Peyer's patch (tissue), 4 donors: ENCODE measurements around the gene KIF5B. TPM values are rescaled to one million over a fixed set of nuclear protein-coding genes. Genes with fewer than 3 reads are reported as not detected.
"Not testable (repeated sequence)": the region's sequence is repeated elsewhere in the genome, so short reads cannot be mapped to it uniquely, and the experiment has no call there.

Source experiments
- DNase-seq, 3 donors: peaks; one replicate each; pipeline ENCODE4 v3.0.0-alpha.2; 2017 to 2019
- H3K27ac ChIP-seq, 4 donors: fragments of 200-600 bp; sonication (generic); one replicate each; pipeline ENCODE4 v1.5.1; 2016 to 2019
- H3K27me3 ChIP-seq, 2 donors: fragments of 200-600 bp; sonication (generic); one replicate each; pipeline ENCODE4 v1.5.1; 2019
- H3K36me3 ChIP-seq, 3 donors: fragments of 200-600 bp; sonication (generic); one replicate each; pipeline ENCODE4 v1.5.1; 2016 to 2019
- H3K4me1 ChIP-seq, 4 donors: fragments of 200-600 bp; sonication (generic); one replicate each; pipeline ENCODE4 v1.5.1; 2016 to 2019
- H3K4me3 ChIP-seq, 4 donors: fragments of 200-600 bp; sonication (generic); 1 replicate in 3 of 4; 2 replicates in 1 of 4; pipeline ENCODE4 v1.5.1; 2016 to 2019; ENCODE audit warnings: mild to moderate bottlenecking in 1 of 4
- H3K9me3 ChIP-seq, 4 donors: fragments of 200-600 bp; sonication (generic); one replicate each; pipeline ENCODE4 v1.5.1; 2016 to 2019; ENCODE audit warnings: mild to moderate bottlenecking in 1 of 4
- CTCF ChIP-seq, 6 experiments: fragments of 450-650 bp in 4 of 6; fragments of 200-600 bp in 2 of 6; sonication (generic) in 1 of 6; IDR thresholded peaks; one replicate each; pipeline ENCODE4 v1.5.1; 2017 to 2019; ENCODE audit warnings: antibody characterized with exemption in 6 of 6, mild to moderate bottlenecking in 3 of 6, moderate library complexity in 1 of 6
- POLR2A ChIP-seq, 2 donors: fragments of 450-650 bp; IDR thresholded peaks; one replicate each; pipeline ENCODE4 v1.5.1; 2017; ENCODE audit warnings: antibody characterized with exemption in 2 of 2, mild to moderate bottlenecking in 2 of 2, moderate library complexity in 2 of 2
- total RNA-seq, 4 donors: library from RNA; depleted of rRNA; stranded (reverse); fragments of >200 nt; gene quantifications; one replicate each; pipeline ENCODE4 v1.1.0, GENCODE V29; 2016

KIF5B gene
- total RNA-seq, 4 donors from 2014 or later: 69.1 to 124 (median 83.9) TPM

GRCh38 chr10:32002531-32002930 is 53.7 kb downstream of the KIF5B start:
- TF ChIP-seq CTCF (IDR thresholded peaks at IDR 0.05): no peak
- no peak for TF ChIP-seq POLR2A (IDR thresholded peaks at IDR 0.05)
- Histone ChIP-seq H3K9me3 (no peaks in the 10 kb centered on the region), H3K27ac (no peak overlapping the region), H3K36me3 (no peaks in the 10 kb centered on the region), H3K4me1 (peaks cover 0 to 10% (median 0%) of the 10 kb centered on the region in 4 donors), H3K4me3 (no peak overlapping the region), H3K27me3 (no peaks in the 10 kb centered on the region)
- DNase-seq: no peak

- peaks cover 0 to 10% (median 0%) of the 10 kb centered on the region in 4 donors for H3K4me1 ChIP-seq
- H3K27me3 ChIP-seq: no peaks in the 10 kb centered on the region
- no peak overlapping the region for H3K4me3 ChIP-seq
- H3K36me3 ChIP-seq: no peaks in the 10 kb centered on the region
- no peak for DNase-seq
- TF ChIP-seq POLR2A (IDR thresholded peaks at IDR 0.05) (no peak), CTCF (IDR thresholded peaks at IDR 0.05) (no peak)
- no peak overlapping the region for H3K27ac ChIP-seq
- no peaks in the 10 kb centered on the region for H3K9me3 ChIP-seq
These were observed 55.3 kb downstream of the KIF5B start for GRCh38 chr10:32000937-32001336.

- Histone ChIP-seq H3K27me3 (no peaks in the 10 kb centered on the region), H3K4me1 (peaks cover 0 to 10% (median 0%) of the 10 kb centered on the region in 4 donors), H3K4me3 (no peak overlapping the region), H3K9me3 (no peaks in the 10 kb centered on the region), H3K27ac (no peak overlapping the region), H3K36me3 (no peaks in the 10 kb centered on the region)
- DNase-seq: no peak
- no peak for TF ChIP-seq POLR2A (IDR thresholded peaks at IDR 0.05)
- no peak for TF ChIP-seq CTCF (IDR thresholded peaks at IDR 0.05)
These were observed 56.4 kb downstream of the KIF5B start for GRCh38 chr10:31999836-32000235.

GRCh38 chr10:31999070-31999660 is 57.1 kb downstream of the KIF5B start:
- no peaks in the 10 kb centered on the region for H3K27me3 ChIP-seq

GRCh38 chr10:31994926-31995325 is 61.3 kb downstream of the KIF5B start:
- Histone ChIP-seq H3K27me3 (no peaks in the 10 kb centered on the region), H3K9me3 (no peaks in the 10 kb centered on the region), H3K27ac (no peak overlapping the region), H3K4me1 (no peaks in the 10 kb centered on the region), H3K36me3 (no peaks in the 10 kb centered on the region), H3K4me3 (no peak overlapping the region)
- DNase-seq: no peak
- TF ChIP-seq POLR2A (IDR thresholded peaks at IDR 0.05) (no peak), CTCF (IDR thresholded peaks at IDR 0.05) (no peak)

More at GRCh38 chr10:31999070-31999660, 57.1 kb downstream of the KIF5B start:
- Histone ChIP-seq H3K9me3 (no peaks in the 10 kb centered on the region), H3K27ac (no peak overlapping the region), H3K4me1 (peaks cover 0 to 7% (median 0%) of the 10 kb centered on the region in 4 donors), H3K36me3 (no peaks in the 10 kb centered on the region), H3K4me3 (no peak overlapping the region)
- TF ChIP-seq POLR2A (IDR thresholded peaks at IDR 0.05) (no peak), CTCF (IDR thresholded peaks at IDR 0.05) (no peak)
- no peak for DNase-seq

GRCh38 chr10:31990937-31991336 is 65.3 kb downstream of the KIF5B start:
- Histone ChIP-seq H3K9me3 (no peaks in the 10 kb centered on the region), H3K27ac (no peak overlapping the region), H3K36me3 (no peaks in the 10 kb centered on the region), H3K4me1 (no peaks in the 10 kb centered on the region), H3K4me3 (no peak overlapping the region), H3K27me3 (no peaks in the 10 kb centered on the region)
- TF ChIP-seq POLR2A (IDR thresholded peaks at IDR 0.05) (no peak), CTCF (IDR thresholded peaks at IDR 0.05) (no peak)
- DNase-seq: no peak

GRCh38 chr10:31987786-31988185 is 68.4 kb downstream of the KIF5B start:
- H3K27me3 ChIP-seq, H3K4me3 ChIP-seq, H3K4me1 ChIP-seq, H3K36me3 ChIP-seq, DNase-seq, H3K27ac ChIP-seq, H3K9me3 ChIP-seq: not testable (repeated sequence)
